GM19351 (cell line): ENCODE data around the gene LRP10.
"Not testable (repeated sequence)": the region's sequence is repeated elsewhere in the genome, so short reads cannot be mapped to it uniquely, and the experiment has no call there.

Experiments
- ATAC-seq: cut with Tn5 transposase; IDR thresholded peaks from one replicate; pipeline ENCODE4 v1.9.1; 2021; ENCODE audit warnings: mild to moderate bottlenecking, moderate library complexity; ENCODE audit not compliant: unreplicated experiment

LRP10 gene

GRCh38 chr14:22908601-22909000 is 37.1 kb downstream of the LRP10 start:
- ATAC-seq: no peak

- ATAC-seq: no peak
Observed at GRCh38 chr14:22910916-22911315, 39.4 kb downstream of the LRP10 start.

GRCh38 chr14:22914836-22915235 is 43.3 kb downstream of the LRP10 start:
- ATAC-seq: not testable (repeated sequence)

- no peak for ATAC-seq
Observed at GRCh38 chr14:22915886-22916521, 44.5 kb downstream of the LRP10 start.

- ATAC-seq: peak; percentile 94
Observed at GRCh38 chr14:22918804-22919600, 47.5 kb downstream of the LRP10 start, which contains the start of gene RBM23. Gene RBM23, minus strand, starts transcription at chr14:22919149.

GRCh38 chr14:22919601-22919921 is 48.0 kb downstream of the LRP10 start:
- peak; percentile 6 for ATAC-seq

GRCh38 chr14:22920697-22921096 is 49.2 kb downstream of the LRP10 start:
- no peak for ATAC-seq

- no peak for ATAC-seq
Observed at GRCh38 chr14:22922294-22922693, 50.8 kb downstream of the LRP10 start.

GRCh38 chr14:22923746-22924145 is 52.2 kb downstream of the LRP10 start:
- no peak for ATAC-seq

- ATAC-seq: no peak
Observed at GRCh38 chr14:22925513-22925912, 54.0 kb downstream of the LRP10 start.

- no peak for ATAC-seq
Observed at GRCh38 chr14:22926316-22926715, 54.8 kb downstream of the LRP10 start.

- no peak for ATAC-seq
Observed at GRCh38 chr14:22928237-22929103, 56.9 kb downstream of the LRP10 start.

- ATAC-seq: peak; percentile 92
Observed at GRCh38 chr14:22929104-22929960, 57.8 kb downstream of the LRP10 start, which contains the start of gene PRMT5. Gene PRMT5, minus strand, starts transcription at chr14:22929376. Its CDS starts 15 bp downstream, at chr14:22929361.

- ATAC-seq: no peak
Observed at GRCh38 chr14:22929961-22930364, 58.4 kb downstream of the LRP10 start.
